Aorta (tissue), 5 donors: ENCODE data around the gene PRR3. TPM values are rescaled to one million over a fixed set of nuclear protein-coding genes. Genes with fewer than 3 reads are reported as not detected.
A peak's percentile ranks its signal among the peaks of the same experiment; 100 is the strongest.

Experiments
- ATAC-seq: fragments of 200-7000 bp; cut with Tn5 transposase; one replicate; pipeline ENCODE4 v1.9.1; 2022; ENCODE audit warnings: moderate library complexity; ENCODE audit not compliant: low FRiP score
- DNase-seq, 2 donors: peaks; one replicate each; pipeline ENCODE4 v3.0.0-alpha.2; 2020
- H3K27ac ChIP-seq, 2 donors: one replicate each; pipeline ENCODE4 v1.5.1; 2013; ENCODE audit warnings: low read length in 2 of 2, mild to moderate bottlenecking in 2 of 2, moderate library complexity in 2 of 2, control low read depth in 1 of 2, inconsistent platforms in 1 of 2, low read depth in 1 of 2
- H3K27me3 ChIP-seq, 2 donors: one replicate each; pipeline ENCODE4 v1.6.1; 2013; ENCODE audit warnings: control low read depth in 1 of 2, low read length in 1 of 2, mild to moderate bottlenecking in 1 of 2, moderate library complexity in 1 of 2; ENCODE audit not compliant: insufficient read depth in 2 of 2, control insufficient read depth in 1 of 2
- H3K36me3 ChIP-seq, 2 donors: one replicate each; pipeline ENCODE4 v1.6.1; 2013; ENCODE audit warnings: control low read depth in 1 of 2, low read length in 1 of 2, mild to moderate bottlenecking in 1 of 2; ENCODE audit not compliant: insufficient read depth in 2 of 2, control insufficient read depth in 1 of 2
- H3K4me1 ChIP-seq, 2 donors: one replicate each; pipeline ENCODE4 v1.6.1; 2013; ENCODE audit warnings: low read length in 2 of 2, control low read depth in 1 of 2, mild to moderate bottlenecking in 1 of 2, moderate library complexity in 1 of 2; ENCODE audit not compliant: insufficient read depth in 2 of 2, control insufficient read depth in 1 of 2
- H3K4me3 ChIP-seq, 2 donors: one replicate each; pipeline ENCODE4 v1.5.1; 2013; ENCODE audit warnings: low read length in 2 of 2, control low read depth in 1 of 2, mild to moderate bottlenecking in 1 of 2
- H3K9me3 ChIP-seq: one replicate; pipeline ENCODE4 v1.6.1; 2013; ENCODE audit warnings: mild to moderate bottlenecking, low read length; ENCODE audit not compliant: control insufficient read depth
- WGBS, 2 donors: extraction: QIAGEN DNeasy Blood & Tissue Kit; methylation state at CpG; one replicate each; pipeline ENCODE4 v1.1.7; 2013; 5-methylcytosine and 5-hydroxymethylcytosine counted together
- intact Hi-C, 2 donors: fragments of 100-400 bp; cut with DNase I; formaldehyde crosslinking; loops; one replicate each; pipeline versions ENCODE4 v1.14.2 to v1.15.0; 2022
- polyA plus RNA-seq, 2 donors: library from polyadenylated mRNA; stranded (reverse); fragments of 200-250 nt; gene quantifications; one replicate each; pipeline ENCODE4 v1.2.3, GENCODE V29; 2013
- total RNA-seq, 2 donors: library from RNA; stranded (reverse); fragmentation: NEBNext Ultra II Directional; extraction: Animal tissue kit (Norgen Biotek cat#: 25700); gene quantifications; one replicate each; pipeline ENCODE4 v1.2.1, GENCODE V29; 2021
- donor health status: healthy with polysubstance abuse.
- donor health status: Bipolar disorder and iron deficiency.
- donor health status: DM: no; HTN: no; CAD: no.
- donor health status: DM: no; HTN: no; CAD: no.
- donor health status: DM: yes; HTN: yes; CAD: no.

Gene PRR3
- total and polyA plus RNA-seq, 4 donors, result 4.1 to 11.6 (median 8.5) TPM

GRCh38 chr6:30571762-30572082 lies 14.6 kb downstream of the PRR3 start:
- Histone ChIP-seq H3K4me3 (peak overlapping the region; percentile 46 to 82), H3K9me3 (no peaks in the 10 kb centered on the region), H3K27ac (peak overlapping the region in 1 of 2 donors; percentile 25), H3K36me3 (no peaks in the 10 kb centered on the region), H3K27me3 (no peaks in the 10 kb centered on the region), H3K4me1 (no peaks in the 10 kb centered on the region)
- 0% methylated on average over 8 of the region's 8 CpGs for whole genome bisulfite sequencing, 2 donors
- intact Hi-C loops, result loop anchor here (5.0 kb wide), 1 partner anchor 41 kb away; no protein-coding TSS in a partner anchor
- no peak for ATAC-seq
- no peak for DNase-seq

DNA sequence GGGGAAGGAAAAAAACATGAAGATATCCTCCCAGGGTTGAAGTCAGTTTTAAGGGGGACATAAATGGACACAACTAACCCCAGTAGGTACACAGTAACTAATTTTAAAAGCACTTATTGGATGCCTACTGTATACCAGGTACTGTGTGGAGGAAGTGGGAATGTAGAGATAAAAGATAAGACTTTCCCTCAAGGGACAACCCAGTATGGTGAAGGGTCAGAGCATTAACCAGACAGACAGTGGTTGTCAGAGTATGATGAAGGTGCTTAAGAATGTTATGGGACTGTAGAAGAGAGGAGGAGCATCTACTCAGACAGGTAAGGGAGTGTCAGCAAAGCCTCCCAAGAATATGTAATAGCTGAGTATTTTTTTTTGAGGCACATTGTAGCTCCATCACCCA lies 15.1 kb downstream of the PRR3 start:
- intact Hi-C loops, result loop anchor here (5.0 kb wide), 1 partner anchor 40 kb away; no protein-coding TSS in a partner anchor
- H3K27ac ChIP-seq, result no peak overlapping the region
- DNase-seq, result no peak
- no peaks in the 10 kb centered on the region for H3K9me3 ChIP-seq
- H3K4me1 ChIP-seq, result no peaks in the 10 kb centered on the region
- no peaks in the 10 kb centered on the region for H3K36me3 ChIP-seq
- no peak for ATAC-seq
- peak overlapping the region in 1 of 2 donors; percentile 82 for H3K4me3 ChIP-seq
- H3K27me3 ChIP-seq, result no peaks in the 10 kb centered on the region

GRCh38 chr6:30573113-30573512 lies 16.0 kb downstream of the PRR3 start:
- Histone ChIP-seq H3K27me3 (no peaks in the 10 kb centered on the region), H3K4me1 (no peaks in the 10 kb centered on the region), H3K4me3 (no peak overlapping the region), H3K36me3 (peaks cover 4% of the 10 kb centered on the region in 2 donors), H3K27ac (no peak overlapping the region), H3K9me3 (no peaks in the 10 kb centered on the region)
- no peak for DNase-seq
- intact Hi-C loops, result loop anchor here (5.0 kb wide), 1 partner anchor 39 kb away; no protein-coding TSS in a partner anchor
- 70 to 76% methylated on average over 4 of the region's 4 CpGs for WGBS, 2 donors
- ATAC-seq, result no peak

- Histone ChIP-seq H3K27me3 (no peaks in the 10 kb centered on the region), H3K4me3 (no peak overlapping the region), H3K9me3 (no peaks in the 10 kb centered on the region), H3K4me1 (no peaks in the 10 kb centered on the region), H3K27ac (no peak overlapping the region), H3K36me3 (peaks cover 13 to 15% of the 10 kb centered on the region in 2 donors)
- WGBS, 2 donors, result 95 to 97% methylated on average over 8 of the region's 8 CpGs
- ATAC-seq (no peak), DNase-seq (no peak)
- intact Hi-C loops, result no loop called here
Measured at GRCh38 chr6:30578051-30578450, 21.0 kb downstream of the PRR3 start.

GRCh38 chr6:30583921-30584320 lies 26.8 kb downstream of the PRR3 start:
- Histone ChIP-seq H3K4me3 (no peak overlapping the region), H3K27me3 (no peaks in the 10 kb centered on the region), H3K27ac (no peak overlapping the region), H3K36me3 (peaks cover 12 to 27% of the 10 kb centered on the region in 2 donors), H3K4me1 (no peaks in the 10 kb centered on the region), H3K9me3 (no peaks in the 10 kb centered on the region)
- intact Hi-C loops, result no loop called here
- 87 to 89% methylated on average over 5 of the region's 5 CpGs for WGBS, 2 donors
- no peak for ATAC-seq
- no peak for DNase-seq

DNA sequence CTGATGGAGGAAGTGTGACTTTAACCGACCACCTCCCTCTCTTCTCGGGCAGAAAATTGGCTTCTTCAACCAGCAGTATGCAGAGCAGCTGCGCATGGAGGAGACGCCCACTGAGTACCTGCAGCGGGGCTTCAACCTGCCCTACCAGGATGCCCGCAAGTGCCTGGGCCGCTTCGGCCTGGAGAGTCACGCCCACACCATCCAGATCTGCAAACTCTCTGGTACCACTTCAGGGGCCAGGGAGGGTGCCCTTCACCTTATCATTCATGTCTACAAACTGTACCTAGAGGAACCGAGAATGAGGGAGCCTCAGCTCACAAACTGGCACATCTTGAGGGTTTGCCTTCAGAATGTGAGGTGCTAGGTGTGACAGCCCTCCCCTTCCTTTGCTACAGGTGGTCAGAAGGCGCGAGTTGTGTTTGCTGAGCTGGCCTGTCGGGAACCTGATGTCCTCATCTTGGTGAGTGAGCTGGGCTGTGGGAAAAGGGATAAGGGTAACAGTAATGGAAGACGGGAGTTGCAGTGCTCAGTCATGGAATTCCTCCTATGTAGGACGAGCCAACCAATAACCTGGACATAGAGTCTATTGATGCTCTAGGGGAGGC lies 32.8 kb downstream of the PRR3 start:
- DNase-seq, result no peak

DNA sequence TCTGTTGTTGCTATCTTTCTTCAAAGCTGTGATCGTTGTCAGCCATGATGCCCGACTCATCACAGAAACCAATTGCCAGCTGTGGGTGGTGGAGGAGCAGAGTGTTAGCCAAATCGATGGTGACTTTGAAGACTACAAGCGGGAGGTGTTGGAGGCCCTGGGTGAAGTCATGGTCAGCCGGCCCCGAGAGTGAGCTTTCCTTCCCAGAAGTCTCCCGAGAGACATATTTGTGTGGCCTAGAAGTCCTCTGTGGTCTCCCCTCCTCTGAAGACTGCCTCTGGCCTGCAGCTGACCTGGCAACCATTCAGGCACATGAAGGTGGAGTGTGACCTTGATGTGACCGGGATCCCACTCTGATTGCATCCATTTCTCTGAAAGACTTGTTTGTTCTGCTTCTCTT lies 33.4 kb downstream of the PRR3 start:
- Histone ChIP-seq H3K27me3 (no peaks in the 10 kb centered on the region), H3K4me3 (no peak overlapping the region), H3K36me3 (peaks cover 4 to 19% of the 10 kb centered on the region in 2 donors), H3K4me1 (no peaks in the 10 kb centered on the region), H3K9me3 (no peaks in the 10 kb centered on the region), H3K27ac (no peak overlapping the region)
- DNase-seq, result no peak
- intact Hi-C loops, result no loop called here
- no peak for ATAC-seq
- WGBS, 2 donors, result 75 to 78% methylated on average over 8 of the region's 8 CpGs

More for the DNA sequence above, 32.8 kb downstream of the PRR3 start:
- WGBS, 2 donors, result 92% methylated on average over 15 of the region's 15 CpGs
- Histone ChIP-seq H3K27ac (no peak overlapping the region), H3K4me3 (no peak overlapping the region), H3K36me3 (peaks cover 4 to 22% of the 10 kb centered on the region in 2 donors), H3K27me3 (no peaks in the 10 kb centered on the region), H3K4me1 (no peaks in the 10 kb centered on the region), H3K9me3 (no peaks in the 10 kb centered on the region)
- intact Hi-C loops, result no loop called here
- no peak for ATAC-seq

DNA sequence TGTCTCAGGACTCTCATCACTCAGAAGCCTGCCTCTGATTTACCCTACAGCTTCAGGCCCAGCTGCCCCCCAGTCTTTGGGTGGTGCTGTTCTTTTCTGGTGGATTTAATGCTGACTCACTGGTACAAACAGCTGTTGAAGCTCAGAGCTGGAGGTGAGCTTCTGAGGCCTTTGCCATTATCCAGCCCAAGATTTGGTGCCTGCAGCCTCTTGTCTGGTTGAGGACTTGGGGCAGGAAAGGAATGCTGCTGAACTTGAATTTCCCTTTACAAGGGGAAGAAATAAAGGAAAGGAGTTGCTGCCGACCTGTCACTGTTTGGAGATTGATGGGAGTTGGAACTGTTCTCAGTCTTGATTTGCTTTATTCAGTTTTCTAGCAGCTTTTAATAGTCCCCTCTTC lies 33.9 kb downstream of the PRR3 start:
- H3K9me3 ChIP-seq, result no peaks in the 10 kb centered on the region
- H3K27ac ChIP-seq, result no peak overlapping the region
- H3K4me1 ChIP-seq, result no peaks in the 10 kb centered on the region
- intact Hi-C loops, result no loop called here
- DNase-seq, result no peak
- H3K4me3 ChIP-seq, result no peak overlapping the region
- peaks cover 4 to 14% of the 10 kb centered on the region in 2 donors for H3K36me3 ChIP-seq
- 10 to 18% methylated on average over 1 of the region's 1 CpG for WGBS, 2 donors
- H3K27me3 ChIP-seq, result no peaks in the 10 kb centered on the region
- no peak for ATAC-seq

GRCh38 chr6:30592287-30592686 lies 35.2 kb downstream of the PRR3 start:
- H3K4me1 ChIP-seq, result no peaks in the 10 kb centered on the region
- no peak overlapping the region for H3K27ac ChIP-seq
- ATAC-seq (no peak), DNase-seq (no peak)
- peaks cover 0 to 10% of the 10 kb centered on the region in 2 donors for H3K36me3 ChIP-seq
- no peak overlapping the region for H3K4me3 ChIP-seq
- intact Hi-C loops, result no loop called here
- H3K27me3 ChIP-seq, result no peaks in the 10 kb centered on the region
- H3K9me3 ChIP-seq, result no peaks in the 10 kb centered on the region
- 97 to 100% methylated on average over 1 of the region's 1 CpG for WGBS, 2 donors
